Heart right ventricle (tissue), 16 donors: ENCODE results near the gene KIR2DL3. TPM values are rescaled to one million over a fixed set of nuclear protein-coding genes. Genes with fewer than 3 reads are reported as not detected.

ENCODE experiments used
- ATAC-seq, 8 donors: fragments of 200-7000 bp; cut with Tn5 transposase; one replicate each; pipeline ENCODE4 v1.9.1; 2020; ENCODE audit warnings: mild to moderate bottlenecking in 8 of 8, moderate library complexity in 8 of 8, moderate number of reproducible peaks in 1 of 8
- DNase-seq, 2 donors: peaks; one replicate each; pipeline ENCODE4 v3.0.0-alpha.2; 2020
- H3K27ac ChIP-seq, 10 donors: fragments of 200-600 bp; sonication (generic) in 2 of 10; one replicate each; pipeline versions ENCODE4 v1.5.0 to v1.8.0; 2020 to 2022; ENCODE audit warnings: mild to moderate bottlenecking in 3 of 10
- H3K27me3 ChIP-seq, 7 donors: fragments of 200-600 bp; one replicate each; pipeline ENCODE4 v1.8.0; 2021 to 2022; ENCODE audit warnings: mild to moderate bottlenecking in 2 of 7
- H3K36me3 ChIP-seq, 9 donors: fragments of 200-600 bp; sonication (generic) in 1 of 9; one replicate each; pipeline versions ENCODE4 v1.5.0 to v1.8.0; 2020 to 2022; ENCODE audit warnings: mild to moderate bottlenecking in 2 of 9
- H3K4me1 ChIP-seq, 9 donors: fragments of 200-600 bp; sonication (generic) in 1 of 9; one replicate each; pipeline versions ENCODE4 v1.5.0 to v1.8.0; 2020 to 2022; ENCODE audit warnings: mild to moderate bottlenecking in 4 of 9
- H3K4me3 ChIP-seq, 10 donors: fragments of 200-600 bp; sonication (generic) in 2 of 10; one replicate each; pipeline versions ENCODE4 v1.5.0 to v1.8.0; 2020 to 2022; ENCODE audit warnings: mild to moderate bottlenecking in 7 of 10, moderate library complexity in 2 of 10
- H3K9me3 ChIP-seq, 11 donors: fragments of 200-600 bp in 10 of 11; sonication (generic) in 2 of 11; one replicate each; pipeline versions ENCODE4 v1.5.0 to v1.8.0; 2013 to 2022; ENCODE audit warnings: mild to moderate bottlenecking in 2 of 11, control low read depth in 1 of 11, moderate library complexity in 1 of 11
- WGBS, 2 donors: extraction: QIAGEN DNeasy Blood & Tissue Kit; methylation state at CpG; one replicate each; pipeline ENCODE4 v1.1.7; 2013; ENCODE audit warnings: inconsistent platforms in 1 of 2; 5-methylcytosine and 5-hydroxymethylcytosine counted together
- intact Hi-C, 10 donors: fragments of 100-400 bp; cut with DNase I; formaldehyde crosslinking; loops; one replicate each; pipeline versions ENCODE4 v1.11.1 to v1.14.2; 2022
- polyA plus RNA-seq, 2 donors: library from polyadenylated mRNA; stranded (reverse); fragments of 200-250 nt; gene quantifications; one replicate each; pipeline ENCODE4 v1.2.3, GENCODE V29; 2013
- total RNA-seq, 10 donors: library from RNA; stranded (reverse); fragmentation: NEBNext Ultra II Directional in 3 of 10; extraction: Animal tissue kit (Norgen Biotek cat#: 25700) in 3 of 10; gene quantifications; one replicate each; pipeline versions ENCODE4 v1.2.1 to v1.2.4, GENCODE V29; 2021 to 2023
- TF ChIP-seq, protein P1 (sequence below), 9 donors: fragments of 200-600 bp; sonication (generic) in 2 of 9; IDR thresholded peaks; one replicate each; pipeline versions ENCODE4 v1.5.0 to v1.8.0; 2021 to 2022; ENCODE audit warnings: antibody characterized with exemption in 9 of 9, mild to moderate bottlenecking in 5 of 9, moderate library complexity in 1 of 9
- donor health status: Arrhythmogenic right ventricular cardiomyopathy.
- donor health status: ischemic (EF 13 %, LVEDD 7.1; RV severe dilation, severe dysfunction).
- donor health status: healthy with polysubstance abuse.
- donor health status: DM: no; HTN: yes; CAD: no.
- donor health status: DM: no; HTN: no; CAD: no.
- donor health status: ischemic (EF 25% LVEDD 6.9; RV normal size, moderate dysfunction).
- donor health status: ischemic (EF 25% LVEDD 5.7; RV mildly dilated, moderate dysfunction).
- donor health status: healthy.
- donor health status: DM: yes; HTN: yes; CAD: no.
- donor health status: Ischemic cardiomyopathy.
- donor health status: ischemic (EF 35%, LVEDD 5.7; RV mildly dilated, moderate dysfunction).
- donor health status: nonischemic (EF 11% LVEDD 7.7; RV severe dilation, severe dysfunction).
- donor health status: DM: yes; HTN: yes; CAD: no.
- donor health status: PGD.
- donor health status: ischemic (EF 29% LVEDD 5.4; RV normal size, mild dysfunction).
- donor health status: nonischemic (EF 23%, LVEDD 6.1; RV moderate dilation, normal function).

The KIR2DL3 gene
- total and polyA plus RNA-seq, 12 donors, result 0.03 to 0.42 TPM; not detected in 10

- ATAC-seq (no peak), DNase-seq (no peak)
- no peak overlapping the region for H3K27ac ChIP-seq
- H3K4me3 ChIP-seq, result no peak overlapping the region
- peaks cover 0 to 12% (median 0%) of the 10 kb centered on the region in 11 donors for H3K9me3 ChIP-seq
- TF ChIP-seq, protein P1, sequence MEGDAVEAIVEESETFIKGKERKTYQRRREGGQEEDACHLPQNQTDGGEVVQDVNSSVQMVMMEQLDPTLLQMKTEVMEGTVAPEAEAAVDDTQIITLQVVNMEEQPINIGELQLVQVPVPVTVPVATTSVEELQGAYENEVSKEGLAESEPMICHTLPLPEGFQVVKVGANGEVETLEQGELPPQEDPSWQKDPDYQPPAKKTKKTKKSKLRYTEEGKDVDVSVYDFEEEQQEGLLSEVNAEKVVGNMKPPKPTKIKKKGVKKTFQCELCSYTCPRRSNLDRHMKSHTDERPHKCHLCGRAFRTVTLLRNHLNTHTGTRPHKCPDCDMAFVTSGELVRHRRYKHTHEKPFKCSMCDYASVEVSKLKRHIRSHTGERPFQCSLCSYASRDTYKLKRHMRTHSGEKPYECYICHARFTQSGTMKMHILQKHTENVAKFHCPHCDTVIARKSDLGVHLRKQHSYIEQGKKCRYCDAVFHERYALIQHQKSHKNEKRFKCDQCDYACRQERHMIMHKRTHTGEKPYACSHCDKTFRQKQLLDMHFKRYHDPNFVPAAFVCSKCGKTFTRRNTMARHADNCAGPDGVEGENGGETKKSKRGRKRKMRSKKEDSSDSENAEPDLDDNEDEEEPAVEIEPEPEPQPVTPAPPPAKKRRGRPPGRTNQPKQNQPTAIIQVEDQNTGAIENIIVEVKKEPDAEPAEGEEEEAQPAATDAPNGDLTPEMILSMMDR (IDR thresholded peaks at IDR 0.05), result no peak
- no peaks in the 10 kb centered on the region for H3K4me1 ChIP-seq
- H3K27me3 ChIP-seq, result peaks cover 0 to 5% (median 0%) of the 10 kb centered on the region in 7 donors
- H3K36me3 ChIP-seq, result no peaks in the 10 kb centered on the region
- 65 to 76% methylated on average over 10 of the region's 10 CpGs for WGBS, 2 donors
- intact Hi-C loops, result no loop called here
These were observed 10.8 kb upstream of the KIR2DL3 start for GRCh38 chr19:54727562-54727961.

DNA sequence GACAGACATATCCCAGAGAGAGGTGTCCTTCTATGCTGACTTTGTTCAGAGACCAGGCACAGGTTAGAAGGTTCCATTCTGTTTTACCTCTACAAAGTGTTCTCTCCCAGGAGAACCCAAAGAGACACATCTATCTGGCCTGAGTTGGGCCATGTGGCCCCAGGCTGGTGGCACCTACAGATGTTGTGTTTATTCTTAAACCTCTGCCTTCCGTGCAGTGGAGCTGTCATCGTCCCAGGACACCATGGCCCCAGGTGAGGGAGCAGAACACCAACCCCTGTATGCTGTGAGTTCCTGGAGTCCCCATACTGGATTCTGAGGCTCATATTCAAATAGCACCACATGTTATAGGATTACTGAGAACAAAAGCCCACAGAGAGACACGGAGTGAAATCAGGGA, 10.1 kb upstream of the KIR2DL3 start:
- WGBS, 2 donors, result 42 to 50% methylated on average over 3 of the region's 3 CpGs
- ATAC-seq (no peak), DNase-seq (no peak)
- TF ChIP-seq, protein P1 (IDR thresholded peaks at IDR 0.05), result no peak
- Histone ChIP-seq H3K27me3 (peaks cover 0 to 5% (median 0%) of the 10 kb centered on the region in 7 donors), H3K36me3 (no peaks in the 10 kb centered on the region), H3K4me3 (no peak overlapping the region), H3K9me3 (peaks cover 0 to 7% (median 0%) of the 10 kb centered on the region in 11 donors), H3K27ac (no peak overlapping the region), H3K4me1 (no peaks in the 10 kb centered on the region)
- intact Hi-C loops, result no loop called here

DNA sequence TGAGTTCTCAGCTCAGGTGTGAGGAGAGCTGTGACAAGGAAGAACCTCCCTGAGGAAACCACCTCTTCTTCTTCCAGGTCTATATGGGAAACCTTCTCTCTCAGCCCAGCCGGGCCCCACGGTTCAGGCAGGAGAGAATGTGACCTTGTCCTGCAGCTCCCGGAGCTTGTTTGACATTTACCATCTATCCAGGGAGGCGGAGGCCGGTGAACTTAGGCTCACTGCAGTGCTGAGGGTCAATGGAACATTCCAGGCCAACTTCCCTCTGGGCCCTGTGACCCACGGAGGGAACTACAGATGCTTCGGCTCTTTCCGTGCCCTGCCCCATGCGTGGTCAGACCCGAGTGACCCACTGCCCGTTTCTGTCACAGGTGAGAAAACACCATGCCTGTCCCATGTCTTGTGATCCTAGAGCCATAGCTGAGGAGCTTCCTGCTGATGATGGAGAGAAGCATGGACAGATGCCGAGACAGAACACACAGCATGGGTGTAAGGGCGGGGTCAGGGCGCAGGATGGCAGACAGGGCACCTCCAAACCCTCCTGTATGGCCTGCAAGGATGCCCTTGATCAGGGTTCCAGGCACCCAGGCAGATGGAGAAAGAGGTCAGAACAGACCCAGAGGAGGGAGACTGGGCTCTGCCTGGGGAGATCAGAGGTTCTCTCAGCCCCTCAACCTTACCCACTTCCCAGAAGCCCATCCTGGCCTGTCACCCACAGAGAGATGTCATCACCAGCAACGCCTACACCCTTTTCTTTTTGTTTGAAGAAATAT, 8.7 kb upstream of the KIR2DL3 start:
- TF ChIP-seq, protein P1 (IDR thresholded peaks at IDR 0.05), result no peak
- H3K4me3 ChIP-seq, result no peak overlapping the region
- no peaks in the 10 kb centered on the region for H3K4me1 ChIP-seq
- WGBS, 2 donors, result 64 to 68% methylated on average over 15 of the region's 15 CpGs
- ATAC-seq (no peak), DNase-seq (no peak)
- intact Hi-C loops, result loop anchor here in 1 of 10 donors (10.0 kb wide), 1 partner anchor 115 kb away; no protein-coding TSS in a partner anchor
- H3K27ac ChIP-seq, result no peak overlapping the region
- H3K36me3 ChIP-seq, result no peaks in the 10 kb centered on the region
- peaks cover 0 to 5% (median 0%) of the 10 kb centered on the region in 7 donors for H3K27me3 ChIP-seq
- peaks cover 0 to 15% (median 0%) of the 10 kb centered on the region in 11 donors for H3K9me3 ChIP-seq

GRCh38 chr19:54731191-54731590, 7.1 kb upstream of the KIR2DL3 start:
- Histone ChIP-seq H3K27me3 (peaks cover 0 to 5% (median 0%) of the 10 kb centered on the region in 7 donors), H3K4me1 (no peaks in the 10 kb centered on the region), H3K27ac (no peak overlapping the region), H3K4me3 (no peak overlapping the region), H3K36me3 (no peaks in the 10 kb centered on the region), H3K9me3 (peaks cover 0 to 16% (median 0%) of the 10 kb centered on the region in 11 donors)
- 53 to 55% methylated on average over 8 of the region's 8 CpGs for WGBS, 2 donors
- intact Hi-C loops, result loop anchor here in 1 of 10 donors (10.0 kb wide), 1 partner anchor 114 kb away; no protein-coding TSS in a partner anchor
- TF ChIP-seq, protein P1 (IDR thresholded peaks at IDR 0.05), result no peak
- ATAC-seq (no peak), DNase-seq (no peak)
